GM18517 (cell line): ENCODE measurements around the gene ADTRP.

ENCODE experiments used
- ATAC-seq: cut with Tn5 transposase; IDR thresholded peaks from one replicate; pipeline ENCODE4 v1.9.1; 2021; ENCODE audit warnings: mild to moderate bottlenecking, moderate library complexity; ENCODE audit not compliant: unreplicated experiment

Gene ADTRP

GRCh38 chr6:11758878-11759277 is 19.7 kb downstream of the ADTRP start:
- ATAC-seq = no peak

- ATAC-seq = no peak
These were observed 21.9 kb downstream of the ADTRP start for GRCh38 chr6:11756726-11757125.

DNA sequence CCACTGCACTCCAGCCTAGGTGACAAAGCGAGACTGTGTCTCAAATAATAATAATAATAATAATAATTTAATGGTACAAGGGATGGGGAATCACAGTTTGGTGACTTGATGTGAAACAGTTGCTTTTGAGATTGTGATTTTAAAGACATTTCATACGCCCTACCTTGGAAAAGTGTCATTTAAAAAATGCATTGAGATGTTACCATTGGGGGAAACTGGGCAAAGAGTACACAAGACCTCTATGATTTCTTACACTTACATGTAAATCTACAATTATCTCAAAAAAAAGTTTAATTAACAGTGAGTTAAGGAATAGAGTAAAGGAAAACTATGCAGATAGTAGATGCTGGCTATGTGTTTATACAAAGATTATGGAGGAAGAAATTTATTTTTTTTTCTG is 22.3 kb downstream of the ADTRP start:
- ATAC-seq = no peak

- ATAC-seq = no peak
These were observed 22.9 kb downstream of the ADTRP start for GRCh38 chr6:11755725-11756124.

- no peak for ATAC-seq
These were observed 23.9 kb downstream of the ADTRP start for GRCh38 chr6:11754625-11755271.

DNA sequence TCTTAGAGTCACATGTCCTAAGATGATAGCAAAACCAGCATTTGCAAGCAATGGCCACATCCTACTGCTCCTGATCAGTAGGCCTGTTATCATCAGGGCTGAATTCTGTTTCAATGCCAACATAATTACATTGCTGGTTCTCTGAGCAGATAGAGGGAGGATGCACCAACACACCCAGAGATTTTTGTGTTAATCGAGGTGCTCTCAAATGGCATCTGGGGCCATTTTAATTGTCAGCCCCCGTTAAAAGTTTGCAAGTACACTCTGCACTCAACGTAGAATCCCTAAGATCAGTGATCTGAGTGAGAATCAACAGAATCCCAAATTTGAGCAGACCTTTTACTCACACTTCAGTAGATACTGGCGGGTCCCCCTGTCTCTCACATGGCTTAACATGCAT is 24.8 kb downstream of the ADTRP start:
- ATAC-seq = no peak

DNA sequence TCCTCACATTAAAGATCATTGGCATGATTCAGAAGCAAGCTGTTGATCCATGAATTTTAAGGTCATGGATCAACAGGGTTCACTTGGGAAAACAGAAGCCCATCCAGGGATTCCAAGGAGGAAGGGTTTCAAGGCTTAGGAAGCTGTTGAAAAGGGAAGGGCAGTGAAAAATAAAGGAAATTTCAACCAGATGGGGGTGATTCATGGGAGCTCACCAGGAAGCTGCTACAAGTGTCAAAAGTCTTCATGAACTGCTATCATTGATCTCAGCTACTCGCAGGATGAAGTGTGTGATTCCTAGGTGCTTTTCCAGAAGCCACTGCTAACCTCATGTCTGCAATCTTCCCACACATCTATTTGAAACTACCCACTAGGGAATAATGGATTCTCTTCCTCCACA is 26.2 kb downstream of the ADTRP start:
- no peak for ATAC-seq

- no peak for ATAC-seq
These were observed 27.9 kb downstream of the ADTRP start for GRCh38 chr6:11750682-11751081.

GRCh38 chr6:11748591-11749210 is 29.9 kb downstream of the ADTRP start:
- ATAC-seq = no peak

- no peak for ATAC-seq
These were observed 31.6 kb downstream of the ADTRP start for GRCh38 chr6:11747021-11747420.

- no peak for ATAC-seq
These were observed 33.9 kb downstream of the ADTRP start for GRCh38 chr6:11744753-11745152.

DNA sequence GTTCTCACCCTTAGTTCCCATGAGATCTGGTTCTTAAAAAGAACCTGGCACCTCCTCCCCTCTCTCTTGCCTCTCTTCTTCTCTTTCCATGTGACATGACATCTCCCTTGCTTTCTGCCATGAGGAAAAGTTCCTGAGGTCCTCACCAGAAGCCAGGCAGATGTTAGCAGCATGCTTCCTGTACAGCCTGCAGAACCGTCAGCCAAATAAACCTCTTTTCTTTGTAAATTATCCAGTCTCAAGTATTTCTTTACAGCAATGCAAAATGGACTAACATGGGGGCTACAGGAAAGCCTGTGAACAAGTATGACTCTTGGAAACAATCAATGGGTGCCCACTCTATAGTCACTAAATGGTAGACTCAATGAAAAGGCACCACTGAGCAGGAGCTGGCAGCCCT is 34.5 kb downstream of the ADTRP start:
- ATAC-seq = no peak

GRCh38 chr6:11740875-11741274 is 37.7 kb downstream of the ADTRP start:
- ATAC-seq = no peak

- no peak for ATAC-seq
These were observed 39.8 kb downstream of the ADTRP start for GRCh38 chr6:11738661-11739375.

GRCh38 chr6:11738234-11738633 is 40.4 kb downstream of the ADTRP start:
- no peak for ATAC-seq

- ATAC-seq = no peak
These were observed 42.0 kb downstream of the ADTRP start for GRCh38 chr6:11736601-11737000.

DNA sequence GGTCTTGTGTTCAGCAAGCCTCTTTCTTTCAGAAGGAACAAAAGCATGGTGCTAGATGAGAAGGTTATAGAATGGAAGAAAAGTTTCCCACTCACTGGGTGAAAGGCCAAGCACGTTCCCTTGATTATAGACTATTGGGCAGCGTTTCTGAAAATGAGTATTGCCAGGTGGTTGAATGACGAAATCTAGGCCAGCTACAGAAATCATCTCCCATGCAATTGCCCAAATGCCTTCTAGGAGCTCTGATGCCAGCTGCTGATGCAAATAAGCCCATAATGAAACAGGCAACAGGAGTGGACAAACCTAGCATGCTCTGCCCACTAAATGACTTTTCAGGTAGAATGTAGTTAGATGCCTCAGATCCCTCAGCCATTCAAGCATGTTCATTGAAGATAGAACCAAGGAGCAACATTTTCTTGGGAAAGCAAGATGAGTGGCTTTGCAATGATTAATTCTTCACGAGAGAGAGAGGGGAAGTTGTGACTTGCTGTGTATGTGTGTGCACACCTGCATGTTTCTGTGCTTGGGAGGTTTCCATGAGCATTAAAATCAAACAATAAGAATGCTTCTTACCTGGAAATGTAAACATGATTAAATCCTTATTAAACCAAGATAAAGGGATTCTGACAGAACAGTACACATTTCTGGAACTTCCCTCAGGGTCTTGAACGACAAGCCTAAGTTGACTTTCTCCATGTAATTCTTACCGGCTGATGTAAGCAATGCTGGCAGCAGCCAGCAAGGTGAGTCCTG is 43.6 kb downstream of the ADTRP start:
- no peak for ATAC-seq

DNA sequence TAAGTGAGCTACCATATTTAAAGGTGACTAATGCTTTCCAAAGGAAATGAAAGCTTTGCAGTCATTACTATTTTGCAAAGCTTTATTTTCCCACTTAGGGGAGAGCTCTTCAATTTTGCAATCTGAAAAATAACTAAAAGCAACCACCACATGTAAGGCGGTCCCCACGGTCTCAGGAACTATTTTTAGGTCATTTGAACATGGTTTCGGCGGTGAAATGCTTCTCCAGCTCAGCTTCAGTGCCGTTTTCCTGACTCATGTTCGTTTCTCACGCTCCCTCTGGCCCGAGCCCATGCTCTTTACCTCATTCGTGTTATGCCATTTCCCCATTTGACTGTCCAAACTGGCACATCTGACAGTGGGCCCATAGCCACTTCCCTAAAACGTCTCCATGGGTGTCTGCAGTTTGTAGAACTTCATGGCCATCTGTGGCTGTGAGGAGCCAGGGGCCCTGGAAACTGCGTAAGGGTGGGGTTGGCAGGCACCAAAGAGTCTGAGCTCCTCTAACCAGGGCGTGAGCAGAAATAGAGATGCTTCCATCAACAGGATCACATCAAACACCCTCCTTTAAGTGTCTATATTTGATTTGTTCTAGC is 46.5 kb downstream of the ADTRP start:
- peak; percentile 78 for ATAC-seq

DNA sequence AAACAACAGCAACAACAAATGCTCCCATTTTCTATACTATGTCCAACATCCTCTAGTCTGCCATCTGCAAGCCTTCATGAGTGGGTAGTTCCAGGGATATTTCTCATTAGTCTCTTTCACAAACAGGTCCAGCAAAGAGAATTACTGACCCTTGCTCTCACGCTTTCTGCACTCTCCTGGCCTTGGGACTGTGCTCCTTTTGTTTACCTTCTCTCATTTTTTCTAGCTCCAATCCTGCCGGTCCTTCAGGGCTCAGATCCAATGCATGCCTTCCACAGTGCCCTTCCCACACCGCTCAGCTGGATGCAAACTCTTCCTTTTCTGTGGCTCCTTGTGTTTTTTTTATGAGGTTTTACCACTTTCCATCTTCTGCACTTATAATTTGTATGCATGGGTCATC is 47.2 kb downstream of the ADTRP start:
- ATAC-seq = no peak

GRCh38 chr6:11730641-11731040 is 48.0 kb downstream of the ADTRP start:
- peak; percentile 48 for ATAC-seq

DNA sequence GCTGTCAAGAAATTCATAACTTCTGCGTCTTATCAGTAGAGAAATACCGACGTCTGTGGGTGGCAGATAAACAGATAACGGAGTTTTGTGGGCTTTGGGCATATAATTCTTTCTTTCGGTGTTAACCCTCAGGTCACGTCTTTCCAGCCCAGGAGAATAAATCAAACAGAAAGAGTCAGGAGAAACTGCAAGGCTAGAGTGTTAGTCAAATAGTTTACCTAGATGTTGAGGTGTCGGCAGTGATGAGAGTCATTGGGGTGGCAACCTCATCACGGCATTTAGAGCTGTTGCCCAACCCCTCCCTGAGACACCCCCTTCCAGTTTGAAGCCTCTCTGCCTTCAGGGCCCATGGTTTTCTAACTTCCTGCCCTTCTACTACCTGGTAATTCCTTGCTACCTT is 49.5 kb downstream of the ADTRP start:
- no peak for ATAC-seq
